ENCODE data around the gene APLP2.

Gene APLP2

GRCh38 chr11:130163346-130164220, 93.9 kb downstream of the APLP2 start:
- TF ChIP-seq TCF12 (IDR thresholded peaks at IDR 0.05; ENCODE audit: low read depth) (0 out of 2 replicates have a peak, but pooled peaks have one; percentile 25), MAX (IDR thresholded peaks at IDR 0.05) (peak; percentile 81), NFIC (IDR thresholded peaks at IDR 0.05) (peak; percentile 52; the same call in 1 of the 2 replicates), TAF1 (IDR thresholded peaks at IDR 0.05; ENCODE audit: low read depth) (no peak)

- TF ChIP-seq REST (IDR thresholded peaks at IDR 0.05; ENCODE audit: low read depth) (no peak), CREB1 (IDR thresholded peaks at IDR 0.05; ENCODE audit: low read depth) (no peak), YY1 (IDR thresholded peaks at IDR 0.05; ENCODE audit: low read depth) (no peak), RAD21 (IDR thresholded peaks at IDR 0.05; ENCODE audit: low read depth) (no peak), USF1 (IDR thresholded peaks at IDR 0.05) (no peak), TEAD4 (IDR thresholded peaks at IDR 0.05) (no peak), NFIC (IDR thresholded peaks at IDR 0.05) (no peak), TAF1 (IDR thresholded peaks at IDR 0.05; ENCODE audit: low read depth) (no peak), MAX (IDR thresholded peaks at IDR 0.05) (no peak), TCF12 (IDR thresholded peaks at IDR 0.05; ENCODE audit: low read depth) (no peak), FOXM1 (IDR thresholded peaks at IDR 0.05; ENCODE audit: borderline replicate concordance, low read depth) (no peak), ZBTB7A (IDR thresholded peaks at IDR 0.05; ENCODE audit: low read depth) (no peak), EGR1 (IDR thresholded peaks at IDR 0.05) (no peak), EP300 (IDR thresholded peaks at IDR 0.05; ENCODE audit: borderline replicate concordance) (no peak), CEBPB (IDR thresholded peaks at IDR 0.05) (no peak)
Measured at GRCh38 chr11:130164221-130164570, 94.5 kb downstream of the APLP2 start.

DNA sequence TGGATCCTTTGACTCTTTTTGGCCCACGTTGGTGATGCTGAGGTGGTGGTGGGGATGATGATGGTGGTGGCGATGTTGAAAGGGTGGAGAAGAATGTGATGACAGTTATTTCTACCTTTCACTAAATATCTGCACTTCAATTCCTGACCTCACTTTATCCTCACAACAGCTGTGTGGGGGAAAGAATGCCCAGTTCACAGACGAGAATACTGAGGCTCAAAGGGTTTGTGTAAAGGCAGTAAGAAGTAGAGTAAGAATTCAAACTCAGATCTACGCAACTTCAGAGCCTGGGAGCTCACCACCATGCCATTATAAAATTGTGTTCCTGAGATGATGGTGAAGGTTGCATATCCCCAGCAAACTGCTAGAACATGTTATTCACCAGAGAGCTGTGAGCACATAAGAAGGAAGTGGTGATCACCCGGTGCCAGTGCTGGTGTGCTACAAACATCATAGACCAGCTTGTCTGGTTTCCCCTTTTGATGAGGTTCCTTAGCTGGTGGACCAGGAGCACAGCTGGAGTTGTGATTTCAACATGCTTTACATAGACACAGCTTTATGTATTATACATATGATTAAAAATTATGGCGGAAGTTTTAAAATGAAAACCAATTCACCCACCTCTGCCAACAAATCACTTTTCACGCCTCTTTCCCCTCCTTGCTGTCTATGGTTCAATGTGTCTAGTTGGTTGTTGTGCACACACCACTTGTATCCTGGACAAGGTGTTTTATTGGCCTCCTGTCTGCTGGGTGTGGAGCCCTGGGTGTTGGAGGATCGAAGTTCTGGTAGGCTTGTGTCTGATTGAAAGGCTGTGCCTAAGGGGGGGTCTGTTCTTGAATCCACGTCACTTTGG, 96.1 kb downstream of the APLP2 start:
- no peak for TF ChIP-seq CEBPB (IDR thresholded peaks at IDR 0.05)
- no peak for TF ChIP-seq NFIC (IDR thresholded peaks at IDR 0.05)
- no peak for TF ChIP-seq ZBTB7A (IDR thresholded peaks at IDR 0.05; ENCODE audit: low read depth)
- no peak for TF ChIP-seq EP300 (IDR thresholded peaks at IDR 0.05; ENCODE audit: borderline replicate concordance)
- no peak for TF ChIP-seq RAD21 (IDR thresholded peaks at IDR 0.05; ENCODE audit: low read depth)
- no peak for TF ChIP-seq CREB1 (IDR thresholded peaks at IDR 0.05; ENCODE audit: low read depth)
- TF ChIP-seq TCF12 (IDR thresholded peaks at IDR 0.05; ENCODE audit: low read depth), result no peak
- TF ChIP-seq TAF1 (IDR thresholded peaks at IDR 0.05; ENCODE audit: low read depth), result no peak
- no peak for TF ChIP-seq REST (IDR thresholded peaks at IDR 0.05; ENCODE audit: low read depth)
- no peak for TF ChIP-seq YY1 (IDR thresholded peaks at IDR 0.05; ENCODE audit: low read depth)
- no peak for TF ChIP-seq FOXM1 (IDR thresholded peaks at IDR 0.05; ENCODE audit: borderline replicate concordance, low read depth)
- no peak for TF ChIP-seq MAX (IDR thresholded peaks at IDR 0.05)
- no peak for TF ChIP-seq TEAD4 (IDR thresholded peaks at IDR 0.05)
- TF ChIP-seq USF1 (IDR thresholded peaks at IDR 0.05), result no peak

DNA sequence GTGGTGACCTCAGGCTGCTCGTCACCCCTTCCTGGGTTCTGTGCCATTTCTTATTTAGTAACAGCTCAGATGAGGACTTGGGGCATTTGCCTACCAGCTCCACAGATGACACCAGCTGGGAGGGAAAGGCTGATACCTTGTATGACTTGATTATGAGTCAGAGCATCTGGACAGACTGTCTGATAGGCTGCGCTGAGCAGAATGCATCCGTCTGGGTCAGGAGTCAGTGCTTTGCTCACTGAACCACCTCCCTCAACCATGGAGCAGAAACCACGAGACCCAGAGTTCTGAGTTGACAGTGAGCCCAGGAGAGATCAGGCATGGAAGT, 96.7 kb downstream of the APLP2 start:
- peak; percentile 60; the same call in 1 of the 2 replicates for TF ChIP-seq MAX (IDR thresholded peaks at IDR 0.05)
- 0 out of 2 replicates have a peak, but pooled peaks have one; percentile 36 for TF ChIP-seq TCF12 (IDR thresholded peaks at IDR 0.05; ENCODE audit: low read depth)
- TF ChIP-seq FOXM1 (IDR thresholded peaks at IDR 0.05; ENCODE audit: borderline replicate concordance, low read depth), result no peak
- TF ChIP-seq NFIC (IDR thresholded peaks at IDR 0.05), result no peak
- TF ChIP-seq EGR1 (IDR thresholded peaks at IDR 0.05), result no peak

DNA sequence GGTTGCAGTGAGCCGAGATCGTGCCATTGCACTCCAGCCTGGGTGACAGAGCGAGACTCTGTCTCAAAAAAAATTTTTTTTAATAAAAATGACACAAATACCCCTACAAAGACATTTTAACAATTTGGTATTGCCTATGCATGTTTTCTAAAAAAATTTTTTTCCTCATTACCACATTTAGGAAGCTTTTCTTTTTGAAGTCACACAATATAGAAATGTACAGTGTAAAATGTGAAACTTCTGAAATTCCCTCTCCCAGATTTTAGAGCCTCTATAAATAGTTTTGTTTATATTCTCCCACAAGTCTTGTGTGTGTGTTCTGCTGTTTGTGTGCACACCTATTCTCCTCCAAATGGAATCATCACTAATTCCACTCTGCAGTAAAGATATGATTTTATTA, 97.5 kb downstream of the APLP2 start:
- TF ChIP-seq YY1 (IDR thresholded peaks at IDR 0.05; ENCODE audit: low read depth) (no peak), REST (IDR thresholded peaks at IDR 0.05; ENCODE audit: low read depth) (no peak), TEAD4 (IDR thresholded peaks at IDR 0.05) (no peak), MAX (IDR thresholded peaks at IDR 0.05) (no peak), EGR1 (IDR thresholded peaks at IDR 0.05) (no peak), EP300 (IDR thresholded peaks at IDR 0.05; ENCODE audit: borderline replicate concordance) (no peak), CREB1 (IDR thresholded peaks at IDR 0.05; ENCODE audit: low read depth) (no peak)

Measured in Ishikawa (cell line).